Hematopoietic multipotent progenitor cell treated with erythropoietin and hydrocortisone succinate and interleukin-3 and kit ligand, for 17 days (in vitro differentiated cells): Measurements from ENCODE around the gene DHX30.
"Not testable (repeated sequence)": the region's sequence is repeated elsewhere in the genome, so short reads cannot be mapped to it uniquely, and the experiment has no call there.

Experiments
- DNase-seq: peaks from one replicate; pipeline ENCODE4 v3.0.0-alpha.2; 2015; ENCODE audit warnings: low spot score

DHX30 gene

DNA sequence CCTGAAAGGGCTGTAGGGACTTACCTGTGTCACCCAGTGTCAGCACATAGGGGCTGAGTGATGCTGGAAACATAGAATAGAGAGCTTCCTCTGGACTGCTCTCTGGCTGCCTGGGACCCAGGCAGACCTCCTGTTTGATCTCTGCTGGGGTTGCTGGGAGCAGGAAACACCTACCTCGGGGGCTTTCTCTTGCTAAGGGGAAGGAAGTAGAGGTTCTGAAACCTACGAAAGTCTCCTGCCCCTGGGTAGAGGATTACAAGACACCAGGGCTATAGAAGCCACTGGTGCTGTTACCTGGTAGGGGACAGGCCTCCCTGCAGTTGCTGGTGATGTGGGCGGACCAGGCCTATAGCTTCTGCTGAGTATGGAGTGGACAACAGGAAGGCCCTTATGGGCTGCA lies 81.7 kb downstream of the DHX30 start:
- DNase-seq, result no peak

- DNase-seq, result no peak
These were observed 82.2 kb downstream of the DHX30 start for GRCh38 chr3:47885168-47885567.

- DNase-seq, result not testable (repeated sequence)
These were observed 85.1 kb downstream of the DHX30 start for GRCh38 chr3:47887991-47888390.

DNA sequence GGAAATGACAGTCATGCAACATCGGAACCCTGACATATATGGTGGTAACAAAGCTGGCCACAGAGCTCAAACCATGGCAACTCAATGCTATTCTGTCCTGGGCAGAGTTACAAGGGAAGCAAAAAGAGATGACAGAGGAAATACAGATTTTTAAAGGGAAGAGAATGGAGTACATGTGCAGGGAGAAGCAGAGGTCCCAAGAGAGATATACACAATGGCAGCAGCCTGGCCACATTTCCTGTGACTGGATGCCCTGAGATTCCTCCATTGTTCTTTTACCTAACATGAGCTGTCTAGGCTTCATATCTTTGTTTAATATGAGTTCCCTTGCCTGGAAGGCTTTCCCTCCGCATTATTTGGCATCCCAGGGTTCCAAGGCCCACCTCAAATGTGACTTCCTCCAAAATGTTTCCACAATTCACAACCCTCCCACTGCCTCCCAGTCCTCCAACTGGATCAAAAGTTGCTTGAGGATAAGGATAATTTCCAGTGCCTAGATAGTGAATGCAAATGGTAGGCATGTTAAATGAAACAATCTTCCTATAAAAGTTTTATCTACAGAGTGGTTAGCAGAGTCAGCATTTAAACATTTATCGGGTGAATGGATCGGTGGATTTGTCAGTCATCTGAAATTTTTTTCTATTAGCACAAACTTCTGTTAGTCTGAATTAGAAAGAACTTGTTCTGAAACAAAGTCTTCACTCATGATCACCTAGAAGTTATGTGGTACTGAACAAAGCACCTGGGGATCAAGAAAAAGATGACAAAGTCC lies 86.2 kb downstream of the DHX30 start:
- DNase-seq, result no peak

DNA sequence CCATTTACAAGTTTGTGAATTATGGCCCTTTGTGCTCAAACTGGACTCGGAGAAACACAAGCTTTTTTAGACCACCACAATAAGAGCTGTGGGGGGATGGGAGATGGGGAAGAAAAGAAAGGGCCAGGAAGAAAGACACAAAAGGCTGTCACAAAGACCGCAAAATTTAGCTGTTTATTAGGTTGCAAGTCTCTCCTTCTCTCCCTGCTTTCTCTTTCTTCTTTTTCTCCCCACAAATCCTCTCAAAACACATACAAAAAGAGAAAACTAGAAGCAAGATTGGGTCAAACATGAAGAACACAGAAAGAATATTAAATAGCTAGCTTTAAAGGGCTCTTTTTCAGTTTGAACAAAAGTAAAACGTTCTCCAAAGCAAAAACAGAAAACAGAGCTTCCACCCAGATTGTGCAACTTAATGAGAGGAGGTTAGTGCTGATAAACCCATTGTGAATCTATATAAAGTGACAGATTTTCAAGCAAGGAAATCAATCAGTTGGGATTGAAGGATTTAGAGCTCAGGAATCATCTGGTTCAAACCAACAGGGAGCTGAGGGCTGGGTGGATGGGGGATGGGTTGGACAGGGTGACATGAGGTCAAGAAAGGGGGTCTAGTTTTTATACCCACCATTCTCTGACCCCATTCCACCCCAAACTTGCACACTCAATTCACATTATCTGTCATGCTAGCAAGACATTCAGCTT lies 87.3 kb downstream of the DHX30 start:
- DNase-seq, result no peak

- no peak for DNase-seq
These were observed 88.1 kb downstream of the DHX30 start for GRCh38 chr3:47890828-47891612.

DNA sequence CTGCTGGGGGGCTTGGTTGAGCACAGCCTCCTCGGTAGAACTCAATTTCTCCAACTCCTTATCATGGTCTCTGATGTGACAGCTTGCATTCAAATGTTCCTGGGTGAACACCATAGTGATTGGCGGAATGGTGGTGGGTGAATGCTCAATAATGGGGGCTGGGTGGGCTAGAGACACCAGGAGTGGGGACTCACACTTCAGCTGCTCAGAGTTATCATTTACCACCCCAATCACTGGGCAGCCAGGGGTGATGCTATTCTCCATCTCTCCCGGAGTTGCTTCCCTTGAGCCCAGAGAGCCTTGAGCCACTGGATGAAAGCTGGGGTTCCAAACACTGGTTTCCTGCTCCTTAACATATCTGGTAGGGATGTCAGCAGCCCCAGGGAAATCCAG lies 88.7 kb downstream of the DHX30 start:
- no peak for DNase-seq

- no peak for DNase-seq
These were observed 89.5 kb downstream of the DHX30 start for GRCh38 chr3:47892286-47893040.

GRCh38 chr3:47895241-47895640 lies 92.3 kb downstream of the DHX30 start:
- no peak for DNase-seq

DNA sequence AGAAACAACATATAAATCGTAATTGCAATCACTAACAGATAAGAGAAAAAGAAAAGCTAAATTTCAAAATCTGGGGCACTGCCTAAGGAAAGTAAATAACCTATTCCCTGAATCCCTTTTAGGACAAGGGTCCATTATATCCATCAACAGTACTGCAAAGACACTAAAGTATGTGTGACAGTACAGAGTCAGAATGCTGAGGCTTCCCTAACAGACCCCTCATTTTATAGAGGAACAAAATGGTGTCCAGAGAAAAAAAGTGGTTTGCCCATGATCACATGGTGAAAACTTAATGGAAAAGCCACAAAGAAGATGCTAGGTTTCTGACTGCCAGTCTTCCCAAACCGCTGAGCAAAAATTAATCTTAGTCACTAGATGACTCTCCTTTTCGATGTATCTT lies 93.8 kb downstream of the DHX30 start:
- DNase-seq, result no peak

DNA sequence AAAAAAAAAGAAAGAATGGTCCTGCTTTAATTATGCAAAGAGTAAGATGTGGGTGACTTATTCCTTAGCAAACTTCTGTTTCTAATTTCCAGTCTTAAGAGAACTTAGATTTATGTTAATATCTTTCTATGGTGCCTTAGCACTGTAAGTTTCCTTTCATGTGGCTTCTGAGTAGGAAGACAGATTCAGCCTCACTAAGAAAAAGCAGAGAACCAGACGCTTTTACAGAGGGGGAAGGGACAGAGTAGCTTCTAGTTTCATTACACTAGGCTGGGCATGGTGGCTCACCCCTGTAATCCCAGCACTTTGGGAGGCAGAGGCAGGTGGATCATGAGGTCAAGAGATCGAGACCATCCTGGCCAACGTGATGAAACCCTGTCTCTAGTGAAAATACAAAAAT lies 95.0 kb downstream of the DHX30 start:
- no peak for DNase-seq

- no peak for DNase-seq
These were observed 96.7 kb downstream of the DHX30 start for GRCh38 chr3:47899495-47900108.
